SK-N-SH (cell line): ENCODE data around the gene QSOX1. TPM values are rescaled to one million over a fixed set of nuclear protein-coding genes. Genes with fewer than 3 reads are reported as not detected.

Experiments used
- CTCF ChIA-PET: fragments of 300-600, 350-600 bp; formaldehyde crosslinking; extraction: SDS; loops from one replicate; lab custom pipeline; 2021; lab: Yijun Ruan, JAX
- POLR2A ChIA-PET: fragments of 350-600 bp; sonication (Branson Sonifier 250); formaldehyde crosslinking; extraction: SDS; loops from one replicate; lab custom pipeline; 2020; ENCODE audit warnings: antibody characterized with exemption, inconsistent platforms; lab: Yijun Ruan, JAX
- DNase-seq: peaks from one replicate; pipeline ENCODE4 v3.0.0; 2012
- H2AFZ ChIP-seq: fragments of 200-600 bp; sonication (generic); 2 replicates; pipeline ENCODE4 v1.8.1; 2016; ENCODE audit warnings: antibody characterized with exemption, mild to moderate bottlenecking, low read depth
- H3F3A ChIP-seq: fragments of 200-600 bp; sonication (generic); replicated peaks from 2 replicates; pipeline ENCODE3; 2016; ENCODE audit warnings: antibody characterized with exemption, mild to moderate bottlenecking; ENCODE audit not compliant: insufficient read depth
- H3K27ac ChIP-seq, 2 experiments: fragments of 200-500 bp in 1 of 2; fragments of 200-600 bp in 1 of 2; sonication (Bioruptor generic) in 1 of 2; sonication (generic), shearing (Covaris generic) in 1 of 2; 2 replicates each; pipeline versions ENCODE4 v1.5.1 to v1.6.1; 2014 to 2016; ENCODE audit warnings: low read depth in 2 of 2, inconsistent platforms in 1 of 2, low read length in 1 of 2, mild to moderate bottlenecking in 1 of 2, mixed read lengths in 1 of 2
- H3K27me3 ChIP-seq: fragments of 200-600 bp; sonication (generic), shearing (Covaris generic); 2 replicates; pipeline ENCODE4 v1.6.1; 2016; ENCODE audit warnings: mixed run types; ENCODE audit not compliant: insufficient read depth
- H3K36me3 ChIP-seq, 2 experiments: fragments of 200-500 bp in 1 of 2; fragments of 200-600 bp in 1 of 2; sonication (Bioruptor generic) in 1 of 2; sonication (generic) in 1 of 2; replicated peaks in 1 of 2; 2 replicates each; pipeline versions ENCODE3 to v1.5.1; 2014 to 2016; ENCODE audit warnings: low read length in 1 of 2, mild to moderate bottlenecking in 1 of 2; ENCODE audit not compliant: insufficient read depth in 2 of 2, control insufficient read depth in 1 of 2
- H3K4me1 ChIP-seq, 2 experiments: fragments of 200-500 bp in 1 of 2; fragments of 200-600 bp in 1 of 2; sonication (Bioruptor generic) in 1 of 2; sonication (generic), shearing (Covaris generic) in 1 of 2; 2 replicates each; pipeline versions ENCODE4 v1.5.1 to v1.6.1; 2014 to 2016; ENCODE audit warnings: low read depth in 1 of 2, low read length in 1 of 2, mixed run types in 1 of 2; ENCODE audit not compliant: insufficient read depth in 2 of 2, control insufficient read depth in 1 of 2
- H3K4me2 ChIP-seq: fragments of 200-600 bp; sonication (generic), shearing (Covaris generic); 2 replicates; pipeline ENCODE4 v1.6.1; 2017; ENCODE audit warnings: mixed run types
- H3K4me3 ChIP-seq, 2 experiments: fragments of 200-500 bp in 1 of 2; fragments of 200-600 bp in 1 of 2; sonication (Bioruptor generic) in 1 of 2; sonication (generic), shearing (Covaris generic) in 1 of 2; 2 replicates each; pipeline versions ENCODE4 v1.5.1 to v1.8.1; 2014 to 2016; ENCODE audit warnings: low read depth in 2 of 2, inconsistent platforms in 1 of 2, low read length in 1 of 2, mild to moderate bottlenecking in 1 of 2, mixed read lengths in 1 of 2, moderate library complexity in 1 of 2
- H3K79me2 ChIP-seq: fragments of 200-600 bp; sonication (generic); 2 replicates; pipeline ENCODE4 v1.8.1; 2017; ENCODE audit warnings: mild to moderate bottlenecking; ENCODE audit not compliant: insufficient read depth
- H3K9ac ChIP-seq: fragments of 200-600 bp; sonication (generic); 2 replicates; pipeline ENCODE4 v1.6.1; 2017; ENCODE audit warnings: mixed run types
- H3K9me2 ChIP-seq: fragments of 200-600 bp; sonication (generic); 2 replicates; pipeline ENCODE4 v1.6.1; 2017; ENCODE audit warnings: mixed run types
- H3K9me3 ChIP-seq: fragments of 200-600 bp; sonication (generic); 2 replicates; pipeline ENCODE4 v1.6.1; 2017; ENCODE audit warnings: mixed run types, mild to moderate bottlenecking, moderate library complexity
- H4K20me1 ChIP-seq: fragments of 200-600 bp; sonication (generic); 2 replicates; pipeline ENCODE4 v1.6.1; 2017; ENCODE audit warnings: mild to moderate bottlenecking, mixed run types; ENCODE audit not compliant: insufficient read depth
- CHD2 ChIP-seq: fragments of 150-350 bp; IDR thresholded peaks from 2 replicates; pipeline ENCODE4 v1.6.1; 2018; ENCODE audit warnings: low read length; ENCODE audit not compliant: partially characterized antibody
- ELF1 ChIP-seq: IDR thresholded peaks from 2 replicates; pipeline ENCODE4 v1.4.0; 2012
- FOXJ3 ChIP-seq: sonication (generic); formaldehyde crosslinking; IDR thresholded peaks from 2 replicates; pipeline ENCODE4 v1.5.1; 2020; ENCODE audit warnings: mild to moderate bottlenecking, missing genetic modification reagents
- GATA2 ChIP-seq: sonication (generic); formaldehyde crosslinking; IDR thresholded peaks from 2 replicates; pipeline ENCODE4 v1.5.0; 2020; ENCODE audit warnings: mild to moderate bottlenecking, missing genetic modification reagents
- IRF3 ChIP-seq: fragments of 150-350 bp; IDR thresholded peaks from 2 replicates; pipeline ENCODE4 v1.6.1; 2016; ENCODE audit warnings: mild to moderate bottlenecking, low read depth, low read length
- POLR2AphosphoS5 ChIP-seq: IDR thresholded peaks from 2 replicates; pipeline ENCODE4 v1.6.1; 2012; ENCODE audit warnings: low read depth, low read length
- RAD21 ChIP-seq: IDR thresholded peaks from 2 replicates; pipeline ENCODE4 v1.6.1; 2012; ENCODE audit warnings: mild to moderate bottlenecking, low read length
- RCOR1 ChIP-seq: fragments of 150-350 bp; IDR thresholded peaks from 2 replicates; pipeline ENCODE4 v1.6.1; 2017; ENCODE audit warnings: antibody characterized with exemption, low read length
- RXRA ChIP-seq: IDR thresholded peaks from 2 replicates; pipeline ENCODE4 v1.4.0; 2012; ENCODE audit warnings: low read depth, mild to moderate bottlenecking, borderline replicate concordance
- SIN3A ChIP-seq: IDR thresholded peaks from 2 replicates; pipeline ENCODE4 v1.6.1; 2012; ENCODE audit warnings: low read depth, mild to moderate bottlenecking, low read length, moderate library complexity, borderline replicate concordance
- TAF1 ChIP-seq: IDR thresholded peaks from 2 replicates; pipeline ENCODE4 v1.6.1; 2012; ENCODE audit warnings: low read depth, mild to moderate bottlenecking, low read length, moderate library complexity, borderline replicate concordance
- TEAD4 ChIP-seq: IDR thresholded peaks from 2 replicates; pipeline ENCODE4 v1.4.0; 2012; ENCODE audit warnings: mild to moderate bottlenecking, borderline replicate concordance; ENCODE audit not compliant: insufficient read depth
- USF2 ChIP-seq: fragments of 150-350 bp; IDR thresholded peaks from 2 replicates; pipeline ENCODE4 v1.6.1; 2017; ENCODE audit warnings: antibody characterized with exemption, low read length, low read depth, borderline replicate concordance
- YY1 ChIP-seq: IDR thresholded peaks from 2 replicates; pipeline ENCODE4 v1.4.0; 2012; ENCODE audit warnings: low read depth, mild to moderate bottlenecking
- ZBTB33 ChIP-seq: IDR thresholded peaks from 2 replicates; pipeline ENCODE4 v1.4.0; 2012; ENCODE audit warnings: low read depth, borderline replicate concordance
- WGBS: methylation state at CpG from one replicate; pipeline ENCODE4 v1.1.6; 2017; ENCODE audit warnings: low lambda C conversion rate; 5-methylcytosine and 5-hydroxymethylcytosine counted together
- polyA plus RNA-seq, 3 experiments: library from polyadenylated mRNA; depleted of rRNA; stranded (reverse); fragments of >200 nt; gene quantifications; 2 replicates each; pipeline ENCODE4 v1.2.3, GENCODE V29; 2012

Gene QSOX1
- polyA plus RNA-seq, 1 of the 3 experiments (the other 2 are of a cell fraction) = 359 TPM

GRCh38 chr1:180194546-180195207, 40.0 kb downstream of the QSOX1 start (continued):
- TF ChIP-seq ZBTB33 = no peak
- no peak for TF ChIP-seq IRF3
- no peak for TF ChIP-seq FOXJ3 (CRISPR knock-in tag)
- TF ChIP-seq RCOR1 = no peak
- TF ChIP-seq USF2 = no peak
- no peak for TF ChIP-seq ELF1
- no peak for TF ChIP-seq TEAD4
- no peak for TF ChIP-seq GATA2
- TF ChIP-seq TAF1 = no peak

- CTCF ChIA-PET = interaction anchor here (3.9 kb wide), 1 partner anchor 16 kb away, joined by 15 read pairs; no protein-coding TSS in a partner anchor
- H3F3A ChIP-seq = no peaks in the 10 kb centered on the region
- no peak for DNase-seq
- H3K4me2 ChIP-seq = no peak overlapping the region
- TF ChIP-seq POLR2AphosphoS5 (no peak), RXRA (no peak), TAF1 (no peak), SIN3A (no peak), YY1 (no peak), CHD2 (no peak), RAD21 (no peak)
- TF ChIP-seq, all 33 proteins: peak for 0
- Histone ChIP-seq H3K36me3 (peaks cover 0 to 52% of the 10 kb centered on the region in 2 experiments), H4K20me1 (no peaks in the 10 kb centered on the region), H3K4me1 (no peaks in the 10 kb centered on the region; a peak in 1 of 4 replicates), H3K4me3 (no peak overlapping the region), H3K9me2 (no peaks in the 10 kb centered on the region), H3K27ac (no peak overlapping the region), H2AFZ (no peak overlapping the region), H3K9ac (no peak overlapping the region), H3K9me3 (no peaks in the 10 kb centered on the region), H3K27me3 (no peaks in the 10 kb centered on the region), H3K79me2 (no peaks in the 10 kb centered on the region)
- POLR2A ChIA-PET = no interaction called here
- 90% methylated on average over 2 of the region's 3 CpGs for WGBS
These were observed 40.7 kb downstream of the QSOX1 start for GRCh38 chr1:180195401-180195800.
